Measurements from ENCODE around the gene HERPUD2. TPM values are rescaled to one million over a fixed set of nuclear protein-coding genes. Genes with fewer than 3 reads are reported as not detected.
"Not testable (repeated sequence)": the region's sequence is repeated elsewhere in the genome, so short reads cannot be mapped to it uniquely, and the experiment has no call there.

HERPUD2 gene
- total and polyA plus RNA-seq, 2 donors (not counting 1 experiment from before 2014, with no cell fraction given) = 58.8 to 62.2 TPM

- TF ChIP-seq CTCF (IDR thresholded peaks at IDR 0.05) (no peak), EZH2 (IDR thresholded peaks at IDR 0.05; ENCODE audit: borderline replicate concordance, insufficient read depth, low read depth, low read length, poor library complexity, severe bottlenecking) (no peak)
- ATAC-seq (ENCODE audit: low read depth) (no peak), DNase-seq (no peak)
- no peak overlapping the region for H3K27ac Mint-ChIP-seq
- Histone ChIP-seq H4K20me1 (ENCODE audit: control insufficient read depth, insufficient read depth, low read length, poor library complexity, severe bottlenecking) (peaks cover 9% of the 10 kb centered on the region), H3K27me3 (replicated peaks in 1 of 4; ENCODE audit: control extremely low read depth in 1 of 4, control insufficient read depth in 3 of 4, insufficient read depth in 4 of 4, low read length in 3 of 4) (no peaks in the 10 kb centered on the region), H3K9me3 (ENCODE audit: control extremely low read depth in 1 of 3, control insufficient read depth in 2 of 3, insufficient read depth in 1 of 3, low read length in 2 of 3) (peaks cover 0 to 2% (median 0%) of the 10 kb centered on the region in 3 donors), H3K27ac (ENCODE audit: low read length in 2 of 2) (no peak overlapping the region), H3K36me3 (replicated peaks in 1 of 2; ENCODE audit: control extremely low read depth in 1 of 2, control insufficient read depth in 1 of 2, extremely low read depth in 1 of 2, insufficient read depth in 2 of 2, low read length in 1 of 2) (peaks cover 0 to 3% of the 10 kb centered on the region in 2 experiments), H3K4me1 (ENCODE audit: control insufficient read depth in 2 of 2, insufficient read depth in 2 of 2, low read length in 2 of 2) (peaks cover 0 to 9% of the 10 kb centered on the region in 2 donors), H3K79me2 (ENCODE audit: control insufficient read depth, insufficient read depth, low read length) (peaks cover 39% of the 10 kb centered on the region), H3K4me3 (ENCODE audit: control extremely low read depth in 1 of 5, extremely low read depth in 1 of 5, insufficient read depth in 1 of 5, low read depth in 2 of 5, low read length in 4 of 5) (no peak overlapping the region), H2AFZ (ENCODE audit: insufficient read depth, low read depth, low read length, poor library complexity, severe bottlenecking) (no peak overlapping the region), H3K9ac (ENCODE audit: low read length) (no peak overlapping the region), H3K4me2 (replicated peaks; ENCODE audit: low read depth, low read length, poor library complexity, severe bottlenecking) (no peak overlapping the region)
- H3K4me3 Mint-ChIP-seq = no peak overlapping the region
- intact Hi-C loops (cut with micrococcal nuclease) = no loop called here
- ChIA-PET POLR2A (no interaction called here), CTCF (interaction anchor here (0.5 kb wide), 1 partner anchor 58 kb away, joined by 3 read pairs; no protein-coding TSS in a partner anchor)
- H3K27me3 Mint-ChIP-seq = no peaks in the 10 kb centered on the region
- H3K4me1 Mint-ChIP-seq = peaks cover 32% of the 10 kb centered on the region
- WGBS (ENCODE audit: insufficient coverage) = no CpG with 5 or more reads among the region's 1 CpG
- peaks cover 4% of the 10 kb centered on the region for H3K9me3 Mint-ChIP-seq (ENCODE audit: insufficient read depth)
These were observed 36.2 kb downstream of the HERPUD2 start for GRCh38 chr7:35658606-35659201.

GRCh38 chr7:35657125-35657524 lies 37.8 kb downstream of the HERPUD2 start:
- Mint-ChIP-seq H3K27me3 (no peaks in the 10 kb centered on the region), H3K4me1 (peaks cover 37% of the 10 kb centered on the region), H3K27ac (peak overlapping the region; percentile 0), H3K4me3 (no peak overlapping the region), H3K9me3 (ENCODE audit: insufficient read depth) (peaks cover 12% of the 10 kb centered on the region)
- ATAC-seq (ENCODE audit: low read depth) = no peak
- Histone ChIP-seq H4K20me1 (ENCODE audit: control insufficient read depth, insufficient read depth, low read length, poor library complexity, severe bottlenecking) (peaks cover 19% of the 10 kb centered on the region), H3K36me3 (replicated peaks in 1 of 2; ENCODE audit: control extremely low read depth in 1 of 2, control insufficient read depth in 1 of 2, extremely low read depth in 1 of 2, insufficient read depth in 2 of 2, low read length in 1 of 2) (peaks cover 0 to 9% of the 10 kb centered on the region in 2 experiments), H2AFZ (ENCODE audit: insufficient read depth, low read depth, low read length, poor library complexity, severe bottlenecking) (no peak overlapping the region), H3K79me2 (ENCODE audit: control insufficient read depth, insufficient read depth, low read length) (peaks cover 52% of the 10 kb centered on the region), H3K4me3 (ENCODE audit: control extremely low read depth in 1 of 5, extremely low read depth in 1 of 5, insufficient read depth in 1 of 5, low read depth in 2 of 5, low read length in 4 of 5) (no peak overlapping the region), H3K9ac (ENCODE audit: low read length) (no peak overlapping the region), H3K4me1 (ENCODE audit: control insufficient read depth in 2 of 2, insufficient read depth in 2 of 2, low read length in 2 of 2) (peaks cover 0 to 9% of the 10 kb centered on the region in 2 donors), H3K27me3 (replicated peaks in 1 of 4; ENCODE audit: control extremely low read depth in 1 of 4, control insufficient read depth in 3 of 4, insufficient read depth in 4 of 4, low read length in 3 of 4) (no peaks in the 10 kb centered on the region), H3K4me2 (replicated peaks; ENCODE audit: low read depth, low read length, poor library complexity, severe bottlenecking) (no peak overlapping the region), H3K9me3 (ENCODE audit: control extremely low read depth in 1 of 3, control insufficient read depth in 2 of 3, insufficient read depth in 1 of 3, low read length in 2 of 3) (peaks cover 0 to 8% (median 6%) of the 10 kb centered on the region in 3 donors), H3K27ac (ENCODE audit: low read length in 2 of 2) (no peak overlapping the region)
- DNase-seq = no peak
- 88% methylated on average over 1 of the region's 2 CpGs for WGBS (ENCODE audit: insufficient coverage)
- TF ChIP-seq CTCF (IDR thresholded peaks at IDR 0.05) (no peak), EZH2 (IDR thresholded peaks at IDR 0.05; ENCODE audit: borderline replicate concordance, insufficient read depth, low read depth, low read length, poor library complexity, severe bottlenecking) (no peak)
- ChIA-PET CTCF (interaction anchor here (0.7 to 2.3 kb wide), 2 partner anchors 183 to 250 kb away, joined by 3 to 5 read pairs; no protein-coding TSS in a partner anchor), POLR2A (interaction anchor here (0.7 kb wide), 2 partner anchors 225 to 317 kb away, joined by 3 read pairs; no protein-coding TSS in a partner anchor)
- intact Hi-C loops (cut with micrococcal nuclease) = no loop called here

- H3K9me3 ChIP-seq (ENCODE audit: control extremely low read depth in 1 of 3, control insufficient read depth in 2 of 3, insufficient read depth in 1 of 3, low read length in 2 of 3); DNase-seq; H3K4me2 ChIP-seq (replicated peaks; ENCODE audit: low read depth, low read length, poor library complexity, severe bottlenecking); H2AFZ ChIP-seq (ENCODE audit: insufficient read depth, low read depth, low read length, poor library complexity, severe bottlenecking); H3K27me3 ChIP-seq (replicated peaks in 1 of 4; ENCODE audit: control extremely low read depth in 1 of 4, control insufficient read depth in 3 of 4, insufficient read depth in 4 of 4, low read length in 3 of 4); H3K9ac ChIP-seq (ENCODE audit: low read length); intact Hi-C loops (cut with micrococcal nuclease); H3K4me3 Mint-ChIP-seq; H3K27ac ChIP-seq (ENCODE audit: low read length in 2 of 2); H3K27me3 Mint-ChIP-seq; H3K4me1 ChIP-seq (ENCODE audit: control insufficient read depth in 2 of 2, insufficient read depth in 2 of 2, low read length in 2 of 2); H3K27ac Mint-ChIP-seq; ATAC-seq (ENCODE audit: low read depth); H3K4me3 ChIP-seq (ENCODE audit: control extremely low read depth in 1 of 5, extremely low read depth in 1 of 5, insufficient read depth in 1 of 5, low read depth in 2 of 5, low read length in 4 of 5): not testable (repeated sequence)
- Mint-ChIP-seq H3K4me1 (peaks cover 39% of the 10 kb centered on the region), H3K9me3 (ENCODE audit: insufficient read depth) (peaks cover 12% of the 10 kb centered on the region)
- Histone ChIP-seq H3K79me2 (ENCODE audit: control insufficient read depth, insufficient read depth, low read length) (peaks cover 77% of the 10 kb centered on the region), H4K20me1 (ENCODE audit: control insufficient read depth, insufficient read depth, low read length, poor library complexity, severe bottlenecking) (peaks cover 39% of the 10 kb centered on the region), H3K36me3 (replicated peaks in 1 of 2; ENCODE audit: control extremely low read depth in 1 of 2, control insufficient read depth in 1 of 2, extremely low read depth in 1 of 2, insufficient read depth in 2 of 2, low read length in 1 of 2) (peaks cover 0 to 25% of the 10 kb centered on the region in 2 experiments)
- 100% methylated on average over 1 of the region's 3 CpGs for WGBS (ENCODE audit: insufficient coverage)
- ChIA-PET POLR2A (interaction anchor here (0.7 kb wide), 1 partner anchor 145 kb away, joined by 5 read pairs; no protein-coding TSS in a partner anchor), CTCF (interaction anchor here (0.6 to 0.7 kb wide), 2 partner anchors 31 to 273 kb away, joined by 3 read pairs; no protein-coding TSS in a partner anchor)
These were observed 40.4 kb downstream of the HERPUD2 start for GRCh38 chr7:35654558-35654957.
